IPS-18c (cell line): Measurements from ENCODE around the gene MAU2.
A peak's percentile ranks its signal among the peaks of the same experiment; 100 is the strongest.
"Not testable (repeated sequence)": the region's sequence is repeated elsewhere in the genome, so short reads cannot be mapped to it uniquely, and the experiment has no call there.

Experiments used
- H3K4me3 ChIP-seq: 2 replicates; pipeline ENCODE4 v1.7.0; 2013; ENCODE audit warnings: low read depth, mild to moderate bottlenecking, low read length, moderate library complexity; ENCODE audit not compliant: insufficient read depth
- H3K9me3 ChIP-seq: one replicate; pipeline ENCODE4 v1.6.1; 2013; ENCODE audit warnings: mild to moderate bottlenecking, low read length, moderate library complexity; ENCODE audit not compliant: control insufficient read depth, insufficient read depth

Gene MAU2

DNA sequence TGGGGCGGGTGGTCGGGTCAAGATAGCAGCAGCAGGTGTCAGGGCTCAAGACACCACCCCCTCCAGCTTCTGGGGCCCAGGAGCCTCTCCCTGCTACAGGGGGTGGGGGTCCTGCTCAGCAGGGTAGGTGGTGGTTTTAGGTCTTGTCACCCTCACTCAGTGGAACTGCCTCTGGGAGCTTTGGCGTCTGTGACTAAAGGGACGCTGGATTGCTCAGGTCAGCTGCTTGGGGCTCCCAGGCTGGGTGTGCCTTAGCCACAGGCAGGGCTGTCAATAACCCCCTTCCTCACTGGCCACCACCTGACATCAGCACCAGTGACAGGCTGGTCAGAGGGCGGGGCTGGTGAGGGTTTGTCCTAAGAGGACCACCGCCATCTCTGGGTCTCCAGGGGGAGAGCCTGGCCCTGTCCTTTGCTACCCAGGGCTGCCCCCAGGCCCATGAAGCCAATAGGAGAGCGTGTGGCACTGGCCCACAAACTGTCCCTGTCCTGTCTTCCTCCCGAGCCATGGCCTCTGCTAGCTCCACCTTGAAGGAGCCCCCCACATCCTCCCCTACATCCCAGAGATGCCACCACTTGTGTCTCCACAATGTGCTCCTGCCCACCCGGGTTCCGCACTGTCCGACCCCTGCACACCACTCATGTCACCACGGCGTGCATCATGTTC lies 36.4 kb downstream of the MAU2 start:
- Histone ChIP-seq H3K4me3 (no peak overlapping the region), H3K9me3 (no peaks in the 10 kb centered on the region)

GRCh38 chr19:19361075-19361594 lies 40.5 kb downstream of the MAU2 start:
- H3K4me3 ChIP-seq: no peak overlapping the region
- H3K9me3 ChIP-seq: no peaks in the 10 kb centered on the region

DNA sequence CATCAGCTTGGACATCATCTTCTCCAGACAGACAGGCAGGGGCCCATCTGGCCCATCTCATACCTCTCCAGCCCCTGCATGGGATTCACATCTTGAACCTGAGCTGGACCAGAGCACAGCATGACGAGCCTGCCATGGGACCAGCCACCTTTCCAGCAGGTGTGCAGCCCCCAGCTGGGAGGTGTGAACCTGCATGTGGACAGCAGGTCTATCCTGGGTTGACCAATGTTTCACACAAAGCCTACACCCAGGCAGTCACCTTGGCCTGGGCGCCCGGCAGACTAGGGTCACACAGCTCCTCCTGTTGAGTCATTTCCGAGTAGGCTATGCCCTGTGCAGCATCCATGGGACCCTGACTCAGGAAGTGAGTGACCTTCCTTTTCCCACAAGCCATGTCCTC lies 41.4 kb downstream of the MAU2 start:
- no peak overlapping the region for H3K4me3 ChIP-seq
- no peaks in the 10 kb centered on the region for H3K9me3 ChIP-seq

GRCh38 chr19:19366434-19367396 lies 46.1 kb downstream of the MAU2 start:
- H3K4me3 ChIP-seq: no peak overlapping the region
- no peaks in the 10 kb centered on the region for H3K9me3 ChIP-seq

GRCh38 chr19:19368087-19368486 lies 47.5 kb downstream of the MAU2 start:
- Histone ChIP-seq H3K4me3 (no peak overlapping the region), H3K9me3 (no peaks in the 10 kb centered on the region)

GRCh38 chr19:19371059-19371458 lies 50.4 kb downstream of the MAU2 start:
- Histone ChIP-seq H3K9me3 (no peaks in the 10 kb centered on the region), H3K4me3 (no peak overlapping the region)

- Histone ChIP-seq H3K4me3 (no peak overlapping the region), H3K9me3 (no peaks in the 10 kb centered on the region)
These were observed 52.2 kb downstream of the MAU2 start for GRCh38 chr19:19372656-19373416.

DNA sequence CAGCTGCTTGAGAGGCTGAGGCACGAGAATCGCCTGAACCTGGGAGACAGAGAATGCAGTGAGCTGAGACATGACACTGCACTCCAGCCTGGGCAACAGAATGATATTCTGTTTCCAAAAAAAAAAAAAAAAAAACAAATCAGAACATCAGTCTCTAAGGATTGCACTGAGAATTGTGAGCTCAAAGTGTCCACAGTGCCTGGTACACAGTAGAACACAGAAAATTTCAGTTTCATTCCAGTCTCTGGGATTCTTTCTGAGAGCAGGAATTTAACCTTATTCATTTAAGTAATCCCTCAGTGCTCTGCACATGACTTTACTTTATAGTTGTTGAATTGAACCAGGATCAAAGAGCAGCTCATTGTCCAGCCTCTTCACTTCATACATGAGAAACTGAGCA lies 58.9 kb downstream of the MAU2 start:
- H3K4me3 ChIP-seq: no peak overlapping the region
- no peaks in the 10 kb centered on the region for H3K9me3 ChIP-seq

- H3K9me3 ChIP-seq, H3K4me3 ChIP-seq: not testable (repeated sequence)
These were observed 59.7 kb downstream of the MAU2 start for GRCh38 chr19:19380316-19380715.

DNA sequence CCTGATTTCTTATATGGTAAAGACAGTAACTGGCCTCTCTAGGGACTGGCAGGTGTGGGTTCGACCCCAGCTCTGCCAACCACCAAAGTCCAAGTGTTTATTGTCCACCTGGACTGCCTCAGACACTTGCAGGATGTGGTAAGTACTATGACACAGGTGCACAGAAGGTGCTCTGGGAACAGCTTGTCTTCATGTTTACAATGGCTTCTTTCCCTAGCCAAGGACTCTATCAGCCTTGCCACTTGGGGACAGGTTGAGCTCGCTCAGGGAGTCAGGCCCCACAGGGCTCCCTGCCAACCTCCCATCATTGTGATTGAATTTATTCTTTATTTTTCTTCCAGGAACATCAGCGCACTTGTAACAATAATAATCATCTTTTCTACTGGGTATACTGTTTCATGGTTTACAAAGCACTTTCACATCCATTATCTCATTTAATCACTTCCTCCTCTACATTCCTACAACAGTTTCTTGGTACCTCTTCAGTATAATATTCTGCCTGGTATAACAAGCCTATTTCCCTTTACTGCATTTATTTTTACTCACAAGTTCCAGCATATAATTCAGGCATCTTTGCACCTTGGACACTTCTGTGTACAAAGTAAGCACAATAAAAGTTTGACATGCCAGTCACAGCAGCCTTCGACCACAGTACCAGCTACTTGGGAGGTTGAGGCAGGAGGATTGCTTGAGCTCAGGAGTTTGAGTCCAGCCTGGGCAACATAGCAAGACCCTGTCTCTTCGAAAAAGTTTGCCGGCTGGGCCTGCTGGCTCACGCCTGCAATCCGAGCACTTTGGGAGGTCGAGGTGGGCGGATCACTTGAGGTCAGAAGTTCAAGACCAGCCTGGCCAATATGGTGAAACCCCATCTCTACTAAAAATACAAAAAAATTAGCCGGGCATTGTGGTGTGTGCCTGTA lies 60.6 kb downstream of the MAU2 start:
- H3K4me3 ChIP-seq: no peak overlapping the region
- H3K9me3 ChIP-seq: no peaks in the 10 kb centered on the region

- no peak overlapping the region for H3K4me3 ChIP-seq
- H3K9me3 ChIP-seq: no peaks in the 10 kb centered on the region
These were observed 61.5 kb downstream of the MAU2 start for GRCh38 chr19:19382118-19382517.

GRCh38 chr19:19384486-19384885 lies 63.9 kb downstream of the MAU2 start:
- H3K4me3 ChIP-seq: peak overlapping the region; percentile 53
- no peaks in the 10 kb centered on the region for H3K9me3 ChIP-seq

DNA sequence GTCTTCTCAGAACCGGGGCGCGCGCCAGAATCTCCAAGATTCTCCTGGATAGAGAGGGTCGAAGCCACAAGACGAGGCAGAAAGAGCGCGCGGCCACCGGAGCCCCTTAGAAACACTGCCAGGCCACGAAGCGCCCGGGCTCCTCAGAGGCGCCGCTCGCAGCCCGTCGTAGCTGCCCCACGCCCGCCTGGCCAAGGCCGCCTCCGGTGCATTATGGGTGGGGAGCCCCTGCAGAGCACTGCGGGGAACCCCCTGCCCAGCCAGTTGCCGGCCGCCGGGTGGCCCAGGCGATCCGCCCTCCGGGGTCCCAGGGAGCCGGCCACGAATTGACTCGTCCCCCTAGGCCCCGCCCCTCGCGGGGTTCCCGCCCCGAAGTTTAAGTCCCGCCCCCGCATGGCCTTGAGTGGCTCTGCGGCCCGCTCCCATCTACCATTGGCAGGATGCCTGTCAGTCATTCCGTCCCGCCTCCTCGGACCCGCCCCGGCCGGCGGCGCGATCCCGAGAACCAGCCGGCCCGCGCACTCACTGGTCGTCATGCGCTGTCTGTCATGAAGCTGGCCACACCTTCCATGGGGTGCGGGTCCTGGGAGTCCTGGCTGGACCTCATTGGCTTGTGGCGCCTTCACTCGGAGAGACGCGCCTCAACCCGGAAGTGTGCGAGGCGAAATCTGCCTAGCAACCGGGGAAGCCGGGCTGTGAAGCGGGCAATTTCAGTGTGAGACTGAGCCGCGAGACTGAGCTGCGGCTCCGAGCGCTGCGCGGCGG lies 64.7 kb downstream of the MAU2 start:
- H3K9me3 ChIP-seq: no peaks in the 10 kb centered on the region
- peak overlapping the region; percentile 81 for H3K4me3 ChIP-seq

DNA sequence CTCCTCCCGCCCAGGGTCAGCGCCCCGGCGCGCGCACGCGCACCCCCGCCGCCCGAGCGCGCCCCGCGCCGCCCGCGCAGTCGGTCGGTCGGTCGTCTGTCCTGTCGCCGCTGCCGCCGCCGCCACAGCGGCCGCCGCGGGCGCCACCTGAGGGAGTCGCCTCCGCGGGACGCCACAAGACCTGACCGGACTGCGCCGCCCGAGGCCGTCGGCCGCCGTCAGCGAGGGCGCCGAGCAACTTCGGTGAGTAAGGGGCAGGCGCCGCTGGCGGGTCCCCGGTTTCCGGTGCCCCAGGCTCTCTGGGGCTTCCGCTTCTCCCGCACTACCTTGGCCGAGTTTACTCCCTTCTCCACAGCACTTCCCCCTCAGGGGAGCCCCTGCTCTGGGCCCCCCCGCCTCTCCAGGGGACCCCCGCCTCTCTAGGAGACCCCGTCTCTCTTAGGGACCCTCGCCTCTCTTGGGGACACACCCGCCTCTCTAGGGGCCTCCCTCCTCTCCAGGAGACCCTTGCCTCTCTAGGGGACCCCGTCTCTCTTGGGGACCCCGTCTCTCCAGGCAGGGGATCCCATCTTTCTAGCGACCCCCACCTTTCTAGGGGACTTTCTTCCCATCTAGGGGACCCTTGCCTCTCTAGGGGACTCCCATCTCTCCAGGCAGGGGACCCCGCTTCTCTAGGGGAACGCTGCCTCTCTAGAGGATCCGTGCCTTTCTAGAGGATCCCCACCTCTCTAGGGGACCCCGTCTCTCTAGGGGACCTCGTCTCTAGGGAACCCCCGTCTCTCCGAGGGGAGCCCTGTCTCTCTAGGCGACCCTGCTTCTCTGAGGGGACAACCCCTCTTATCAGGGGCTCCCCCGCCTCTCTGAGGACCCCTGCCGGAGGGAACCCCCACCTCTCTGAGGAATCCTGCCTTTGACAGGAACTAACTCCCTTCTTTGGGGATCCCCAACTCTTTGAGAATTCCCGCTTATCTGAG lies 65.6 kb downstream of the MAU2 start:
- Histone ChIP-seq H3K9me3 (no peaks in the 10 kb centered on the region), H3K4me3 (peak overlapping the region; percentile 81)

- H3K9me3 ChIP-seq: no peaks in the 10 kb centered on the region
- H3K4me3 ChIP-seq: peak overlapping the region; percentile 81; the same call in 1 of the 2 replicates
These were observed 66.5 kb downstream of the MAU2 start for GRCh38 chr19:19387108-19387507.
